Smooth muscle cell of the brain vasculature (primary cell): ENCODE measurements around the gene CRB2.

ENCODE experiments used
- DNase-seq: peaks from one replicate; pipeline ENCODE4 v3.0.0-alpha.2; 2012; ENCODE audit warnings: low read depth, low spot score

The CRB2 gene

GRCh38 chr9:123355761-123356431, at the start of gene CRB2:
Gene CRB2 (plus strand): TSS chr9:123356197. CDS start chr9:123356261, 64 bp downstream.
- no peak for DNase-seq

DNA sequence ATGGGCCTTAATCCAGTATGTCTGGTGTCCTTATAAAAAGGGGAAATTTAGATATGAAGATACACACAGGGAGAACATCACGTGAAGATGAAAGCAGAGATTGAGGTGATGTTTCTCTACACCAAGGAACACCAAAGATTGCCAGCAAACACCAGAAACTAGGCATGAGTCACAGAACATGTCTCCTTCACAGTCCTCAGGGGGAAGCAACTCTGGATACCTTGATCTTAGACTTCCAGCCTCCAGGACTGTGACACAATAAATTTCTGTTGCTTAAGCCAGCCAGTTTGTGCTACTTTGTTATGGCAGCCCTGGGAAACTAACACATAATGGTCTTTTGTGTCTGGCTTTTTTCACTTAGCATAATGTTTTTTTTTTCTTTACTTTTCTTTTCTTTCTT, 46.4 kb upstream of the CRB2 start:
- DNase-seq, result no peak

GRCh38 chr9:123310551-123311249, 45.3 kb upstream of the CRB2 start:
- DNase-seq, result no peak

DNA sequence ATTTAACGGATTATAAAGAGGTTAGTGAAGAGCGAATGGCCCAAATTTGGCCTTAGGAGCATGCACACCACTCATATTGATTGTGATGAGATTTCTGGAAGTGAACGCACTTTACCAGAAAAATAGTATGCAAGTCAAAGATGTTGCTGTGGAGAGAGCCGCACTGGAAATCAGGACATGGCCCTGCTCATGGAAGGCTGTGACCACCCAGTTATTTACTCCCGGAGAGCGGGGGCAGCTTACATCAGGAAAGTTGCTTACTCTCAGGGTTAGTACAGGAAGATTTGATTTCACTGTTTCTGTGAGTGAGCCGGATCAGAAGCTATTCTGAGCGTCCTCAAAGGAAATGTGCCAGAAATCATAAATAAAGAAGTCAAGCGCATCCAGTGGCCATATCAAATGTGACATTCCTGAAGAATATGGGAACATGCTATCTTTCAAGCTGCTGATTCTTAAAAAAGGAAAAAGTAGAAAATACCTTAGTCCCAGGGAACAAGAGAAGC, 44.7 kb upstream of the CRB2 start:
- no peak for DNase-seq

GRCh38 chr9:123312306-123312877, 43.6 kb upstream of the CRB2 start:
- DNase-seq, result no peak

- DNase-seq, result no peak
Observed at GRCh38 chr9:123314617-123315016, 41.4 kb upstream of the CRB2 start.

GRCh38 chr9:123315635-123316034, 40.4 kb upstream of the CRB2 start:
- DNase-seq, result no peak

DNA sequence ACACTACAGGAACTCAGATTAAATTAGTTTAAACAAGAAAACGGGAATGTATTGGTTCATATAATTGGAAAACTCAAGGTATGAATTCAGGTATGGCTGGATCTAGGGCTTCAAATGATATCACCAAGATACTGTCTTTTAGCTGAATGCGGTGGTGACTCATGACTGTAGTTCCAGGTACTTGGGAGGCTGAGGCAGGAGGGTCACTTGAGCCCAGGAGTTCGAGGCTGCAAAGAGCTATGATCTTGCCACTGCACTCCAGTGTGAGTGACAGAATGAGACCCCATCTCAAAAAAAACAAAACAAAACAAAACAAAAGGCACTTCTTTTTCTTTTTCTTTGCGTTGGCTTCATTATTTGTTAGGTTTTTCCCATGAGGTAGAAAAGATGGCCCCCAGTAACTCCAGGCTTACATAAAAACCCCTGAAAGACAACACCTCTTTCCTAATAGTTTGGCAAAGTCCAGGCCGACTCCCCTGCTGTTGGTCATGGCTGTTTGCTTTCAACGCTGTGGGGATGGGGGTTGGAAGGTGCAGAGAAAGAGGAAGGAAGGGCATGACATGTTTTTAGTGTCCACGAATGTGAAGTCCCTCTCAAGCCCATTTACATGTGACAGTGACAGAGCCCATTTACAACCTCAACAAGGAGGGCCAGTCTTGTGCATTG, 39.8 kb upstream of the CRB2 start:
- DNase-seq, result no peak

DNA sequence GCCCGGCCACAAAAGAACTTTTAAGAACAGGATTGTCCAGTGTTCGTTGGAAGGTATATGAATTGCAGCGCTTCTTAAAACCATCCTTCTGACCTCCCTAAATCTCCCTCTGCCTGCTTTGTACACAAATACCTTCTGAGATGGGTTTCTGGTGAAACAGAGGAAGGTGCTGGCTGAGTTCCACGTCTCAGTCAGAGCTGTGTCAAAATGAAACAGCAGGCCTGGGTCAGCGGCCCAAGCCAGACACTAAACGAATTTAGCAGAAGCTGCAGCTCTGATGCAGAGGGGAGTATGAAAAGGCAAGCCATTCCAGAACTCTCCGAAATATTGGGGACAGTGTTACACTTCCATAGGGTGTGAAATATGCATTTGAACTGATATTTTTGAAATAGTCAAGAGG, 37.8 kb upstream of the CRB2 start:
- DNase-seq, result no peak

- DNase-seq, result no peak
Observed at GRCh38 chr9:123318961-123319421, 37.0 kb upstream of the CRB2 start.

DNA sequence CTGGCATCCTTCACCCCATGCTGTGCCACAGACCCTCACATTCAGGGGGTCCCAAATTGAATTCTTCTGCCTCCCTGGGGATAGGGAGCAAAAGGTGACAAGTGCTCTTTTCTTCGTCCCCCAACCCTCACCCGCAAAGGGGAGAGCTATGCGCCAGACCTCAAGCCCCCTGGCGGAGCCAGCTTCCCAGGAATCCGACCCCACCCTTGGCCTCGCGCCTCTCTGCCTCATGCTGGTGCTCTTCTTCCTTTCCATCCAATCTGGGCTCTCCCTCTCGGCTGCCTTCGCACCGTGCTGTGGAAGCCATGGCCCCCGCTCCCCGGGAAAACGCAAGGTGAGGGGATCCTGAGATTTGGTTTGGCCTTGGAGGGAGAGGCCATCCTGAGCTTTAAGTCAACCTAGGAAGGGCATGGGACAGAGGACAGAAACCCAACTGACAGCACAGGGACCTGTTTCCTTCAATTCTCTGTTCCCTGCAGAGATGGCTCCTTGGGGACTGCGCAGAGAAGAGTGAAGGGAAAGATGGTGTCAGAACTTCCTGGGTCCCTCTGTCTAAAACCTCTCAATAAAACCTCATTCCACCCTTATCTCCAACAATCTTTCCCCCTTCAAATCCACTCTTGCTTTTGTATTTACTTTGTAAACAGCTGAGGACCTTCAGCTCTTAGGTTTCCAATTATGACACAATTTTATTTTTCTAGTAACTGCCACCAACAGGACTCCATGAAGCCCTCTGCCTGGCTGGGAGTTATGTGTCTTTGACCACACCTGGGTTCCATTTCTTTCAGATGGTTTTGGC, 36.3 kb upstream of the CRB2 start:
- no peak for DNase-seq

- no peak for DNase-seq
Observed at GRCh38 chr9:123320814-123321213, 35.2 kb upstream of the CRB2 start.

DNA sequence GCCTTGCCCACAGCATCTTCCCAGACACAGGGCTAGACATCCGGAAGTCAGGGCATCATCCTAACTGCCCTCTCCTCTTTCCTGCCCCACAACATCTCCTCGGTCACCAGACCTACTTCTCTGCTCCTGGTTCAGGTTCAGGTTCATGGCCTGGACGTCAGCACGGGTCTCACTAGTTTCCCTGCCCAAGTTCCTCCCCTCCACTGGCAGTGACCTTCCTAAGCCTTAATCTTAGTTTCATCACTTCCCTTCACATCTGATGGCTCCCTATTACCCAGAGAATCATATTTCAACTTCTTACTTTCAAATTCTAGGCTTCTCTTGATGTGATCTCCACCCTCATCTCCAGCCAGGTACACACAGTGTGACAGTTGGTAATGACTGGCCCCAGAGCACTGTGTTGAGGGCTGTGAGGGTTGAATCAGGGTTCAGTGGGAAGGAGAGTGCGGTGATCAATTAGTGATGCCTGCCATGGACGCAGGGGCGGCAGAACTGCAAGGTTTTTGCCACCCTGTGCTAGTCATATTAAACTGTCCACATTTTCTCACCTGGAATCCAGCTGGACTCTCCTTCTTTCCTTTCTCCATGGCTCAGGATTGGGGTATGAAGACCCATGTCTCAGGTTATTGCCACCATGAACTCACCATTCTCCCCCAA, 34.3 kb upstream of the CRB2 start:
- DNase-seq, result no peak

- DNase-seq, result no peak
Observed at GRCh38 chr9:123322273-123323195, 33.5 kb upstream of the CRB2 start.

DNA sequence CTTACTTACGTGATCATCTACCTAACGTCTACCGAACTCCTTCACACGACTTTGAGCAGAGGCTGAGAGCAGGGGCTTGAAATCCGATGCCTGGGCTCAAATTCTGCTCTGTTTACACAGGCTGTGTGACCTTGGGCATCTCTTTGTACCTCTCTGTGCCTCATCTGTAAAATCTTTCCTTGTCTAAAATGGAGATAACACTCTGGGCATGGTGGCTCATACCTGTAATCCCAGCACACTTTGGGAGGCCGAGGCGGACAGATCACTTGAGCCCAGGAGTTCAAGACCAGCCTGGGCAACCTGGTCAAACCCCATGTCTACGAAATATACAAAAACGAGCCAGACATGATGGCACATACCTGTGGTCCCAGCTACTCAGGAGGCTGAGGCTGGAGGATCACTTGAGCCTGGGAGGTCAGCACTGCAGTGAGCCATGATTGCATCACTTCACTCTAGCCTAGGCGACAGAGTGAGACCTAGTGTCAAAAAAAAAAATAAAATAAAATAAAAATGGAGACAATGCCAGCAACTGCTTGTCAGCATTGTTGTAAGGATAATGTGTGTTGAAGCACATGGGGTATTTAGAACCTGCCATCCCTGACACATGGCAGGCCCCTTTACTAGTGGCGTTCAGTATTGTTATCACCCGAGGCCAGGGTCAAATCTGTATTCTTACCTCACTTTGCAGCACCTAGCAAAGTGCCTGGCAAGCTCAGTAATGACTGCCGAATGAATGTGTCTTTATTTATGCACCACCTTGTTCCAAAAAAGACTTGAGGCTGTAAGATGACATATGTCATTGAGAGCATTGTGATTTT, 32.6 kb upstream of the CRB2 start:
- DNase-seq, result no peak

DNA sequence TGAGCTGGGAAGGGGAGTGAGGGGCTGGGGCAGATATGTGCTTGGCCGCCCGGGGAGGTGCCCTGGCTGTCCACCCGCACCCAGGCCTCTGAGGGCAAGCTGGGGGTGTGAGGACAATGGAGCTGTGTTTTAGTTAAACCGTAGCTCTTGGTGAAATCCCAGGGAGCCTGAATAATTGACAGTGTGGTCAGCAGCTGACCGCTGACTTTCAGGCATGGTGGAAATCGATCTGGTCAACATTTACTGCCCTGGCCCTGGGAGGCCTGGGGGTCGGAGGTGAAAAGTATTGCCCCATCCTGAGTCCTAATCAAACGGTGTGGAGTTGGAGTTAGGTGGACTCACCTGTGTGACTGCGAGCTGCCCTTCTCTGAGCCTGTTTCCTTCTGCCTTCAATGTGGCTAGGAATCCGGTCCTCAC, 31.2 kb upstream of the CRB2 start:
- DNase-seq, result no peak

- no peak for DNase-seq
Observed at GRCh38 chr9:123326187-123326586, 29.8 kb upstream of the CRB2 start.

GRCh38 chr9:123326662-123327093, 29.3 kb upstream of the CRB2 start:
- DNase-seq, result no peak

- no peak for DNase-seq
Observed at GRCh38 chr9:123327697-123328100, 28.3 kb upstream of the CRB2 start.
